Medulla oblongata (tissue), 1 donor: ENCODE results near the gene DNAH10.
"Not testable (repeated sequence)": the region's sequence is repeated elsewhere in the genome, so short reads cannot be mapped to it uniquely, and the experiment has no call there.

ENCODE experiments used
- DNase-seq: peaks from one replicate; pipeline ENCODE4 v3.0.0-alpha.2; 2015; ENCODE audit errors: extremely low spot score

The DNAH10 gene

GRCh38 chr12:123789422-123789821 is 27.3 kb downstream of the DNAH10 start:
- DNase-seq: not testable (repeated sequence)

GRCh38 chr12:123790905-123791467 is 28.9 kb downstream of the DNAH10 start:
- no peak for DNase-seq

DNA sequence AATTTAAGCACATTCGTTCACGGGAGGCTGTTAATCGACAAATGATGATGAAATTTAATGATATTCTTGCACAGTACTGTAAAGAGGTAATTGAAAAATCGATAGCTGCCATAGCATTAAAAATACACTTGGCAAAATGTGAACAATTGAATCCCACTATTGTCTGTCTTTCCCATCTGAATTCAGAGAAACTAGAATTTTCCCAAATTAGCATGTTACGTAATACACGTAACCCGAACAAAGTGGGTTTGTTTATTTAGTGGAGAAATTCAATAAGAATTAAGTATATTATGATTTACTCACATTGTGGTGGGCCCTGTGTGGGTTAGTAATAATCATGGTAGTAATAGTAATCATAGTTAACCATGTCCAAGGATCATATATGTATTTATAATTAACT is 31.9 kb downstream of the DNAH10 start:
- no peak for DNase-seq

- no peak for DNase-seq
Observed at GRCh38 chr12:123798518-123798917, 36.4 kb downstream of the DNAH10 start.

GRCh38 chr12:123799227-123799626 is 37.1 kb downstream of the DNAH10 start:
- no peak for DNase-seq

- DNase-seq: no peak
Observed at GRCh38 chr12:123801573-123802178, 39.6 kb downstream of the DNAH10 start.

DNA sequence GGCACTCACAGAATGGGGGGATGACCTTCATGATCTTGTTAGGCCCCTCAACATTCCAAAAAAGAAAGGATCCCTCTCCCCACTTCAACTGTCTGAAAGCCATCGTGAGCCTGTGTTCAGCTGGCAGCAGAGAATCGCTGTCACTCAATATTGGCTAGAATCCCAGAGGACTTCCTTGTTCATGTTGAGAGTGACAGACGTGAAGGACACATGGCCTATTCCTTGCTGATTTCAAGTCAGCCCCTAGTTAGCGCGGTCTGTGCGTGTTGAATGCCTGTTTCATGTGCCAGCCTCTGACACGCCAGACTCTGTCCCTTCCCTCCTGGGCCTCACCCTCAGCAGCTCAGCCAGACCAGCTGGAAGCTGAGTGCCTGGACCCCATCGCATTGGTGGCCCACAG is 43.1 kb downstream of the DNAH10 start:
- peak; percentile 16 for DNase-seq

DNA sequence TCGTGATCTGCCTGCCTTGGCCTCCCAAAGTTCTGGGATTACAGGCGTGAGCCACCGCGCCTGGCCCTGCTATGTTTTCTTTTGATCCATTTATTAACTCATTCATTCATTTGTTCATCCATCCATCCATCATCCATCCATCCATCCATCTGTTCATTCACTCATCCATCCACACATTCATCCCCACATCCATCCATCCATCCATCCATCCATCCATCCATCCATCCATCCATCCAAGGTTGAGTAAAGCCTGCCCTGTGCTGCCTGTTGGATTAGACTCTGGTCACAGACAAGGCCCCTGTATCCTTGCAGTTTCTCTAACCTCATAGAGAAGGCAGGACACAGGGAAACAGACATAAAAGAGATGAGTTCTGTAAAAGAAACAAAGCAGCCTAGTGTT is 44.9 kb downstream of the DNAH10 start:
- DNase-seq: peak; percentile 23

DNA sequence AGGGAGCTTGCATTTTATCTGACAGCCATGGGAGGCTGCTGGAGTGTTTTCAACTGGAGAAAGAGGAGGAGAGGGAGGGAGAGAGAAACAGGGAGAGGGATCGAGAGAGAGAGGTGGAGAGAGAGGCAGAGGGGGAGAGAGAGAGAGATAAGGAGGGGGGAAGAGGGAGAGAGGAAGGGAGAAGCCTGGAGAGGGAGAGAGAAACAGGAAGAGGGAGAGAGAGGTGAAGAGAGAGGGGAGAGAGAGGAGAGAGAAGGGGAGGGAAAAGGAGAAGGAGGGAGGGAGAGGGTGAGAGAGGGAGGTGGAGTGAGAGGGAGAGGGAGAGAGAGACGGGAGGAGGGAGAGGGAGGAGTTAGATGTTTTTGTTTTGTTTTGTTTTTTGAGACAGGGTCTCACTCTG is 45.6 kb downstream of the DNAH10 start:
- DNase-seq: peak; percentile 37

GRCh38 chr12:123808167-123808566 is 46.1 kb downstream of the DNAH10 start:
- peak; percentile 45 for DNase-seq

GRCh38 chr12:123813349-123813748 is 51.2 kb downstream of the DNAH10 start:
- DNase-seq: no peak

GRCh38 chr12:123815968-123816367 is 53.9 kb downstream of the DNAH10 start:
- peak; percentile 89 for DNase-seq

- DNase-seq: no peak
Observed at GRCh38 chr12:123816896-123817537, 54.9 kb downstream of the DNAH10 start.

- DNase-seq: no peak
Observed at GRCh38 chr12:123822804-123823203, 60.7 kb downstream of the DNAH10 start.

GRCh38 chr12:123828120-123828519 is 66.0 kb downstream of the DNAH10 start:
- DNase-seq: no peak

DNA sequence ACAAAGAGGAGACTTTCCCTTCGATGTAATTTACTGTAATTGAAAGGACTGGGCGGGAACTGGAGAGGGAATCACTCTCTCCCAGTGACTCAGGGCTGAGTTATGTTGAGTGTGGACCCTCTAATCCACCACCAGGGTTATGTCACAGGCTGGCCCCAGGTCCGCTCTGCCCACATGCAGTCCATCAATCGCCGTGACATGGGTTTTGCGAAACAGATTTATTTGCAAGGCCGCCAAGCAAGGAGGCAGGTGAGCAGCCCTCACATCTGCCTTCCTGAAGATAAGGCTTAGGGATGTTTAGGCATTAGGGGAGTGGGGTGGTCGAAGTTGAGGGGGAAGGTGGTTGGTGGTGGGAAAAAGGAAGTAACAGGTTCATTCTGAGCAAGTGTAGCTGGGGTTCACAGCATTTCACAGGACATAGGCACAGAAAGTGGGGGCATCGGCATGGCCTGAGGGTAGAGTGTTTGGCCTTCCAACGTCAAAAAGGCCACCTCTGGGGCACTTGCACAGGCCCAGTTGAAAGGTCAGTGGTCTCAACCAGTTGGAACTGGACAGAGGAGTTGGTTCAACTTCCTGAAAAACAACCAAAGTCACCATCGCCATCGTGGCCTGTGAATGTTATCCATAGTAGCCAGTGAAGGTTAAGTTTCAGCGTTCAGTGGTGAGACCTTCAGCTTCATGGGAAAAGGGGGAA is 66.9 kb downstream of the DNAH10 start:
- no peak for DNase-seq

DNA sequence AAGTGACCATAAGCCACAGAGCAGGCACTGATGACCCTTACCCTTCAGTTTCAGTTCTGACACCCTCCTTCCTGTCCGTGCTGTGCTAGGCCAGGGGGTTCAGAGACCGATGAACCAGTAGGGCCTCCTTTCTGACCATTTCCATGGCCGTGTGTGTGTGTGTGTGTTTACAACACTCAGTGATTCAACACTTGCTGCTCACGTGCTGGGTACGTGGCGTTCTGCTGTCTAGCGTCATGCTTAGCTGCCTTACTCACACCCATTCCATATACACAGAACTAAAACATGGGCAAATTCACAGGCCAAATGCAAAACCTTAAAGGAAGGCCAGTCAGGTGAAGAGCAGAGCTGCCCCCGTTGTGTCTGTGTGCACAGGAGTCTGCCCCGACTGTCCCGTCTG is 67.5 kb downstream of the DNAH10 start:
- no peak for DNase-seq

- no peak for DNase-seq
Observed at GRCh38 chr12:123830675-123831074, 68.6 kb downstream of the DNAH10 start.

DNA sequence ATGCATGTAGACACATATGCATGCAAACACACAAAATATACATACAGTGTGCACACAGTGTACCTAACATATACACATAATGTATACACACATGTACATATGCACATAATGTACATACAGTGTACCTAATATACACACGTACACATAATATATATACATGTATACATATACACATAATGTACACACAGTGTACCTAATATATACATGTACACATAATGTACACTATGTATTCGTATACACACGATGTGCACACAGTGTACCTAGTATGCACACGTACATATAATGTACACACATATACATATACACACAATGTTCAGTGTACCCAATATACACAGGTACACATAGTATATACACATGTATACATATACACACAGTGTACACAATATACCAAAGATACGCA is 70.0 kb downstream of the DNAH10 start:
- no peak for DNase-seq

- DNase-seq: no peak
Observed at GRCh38 chr12:123833830-123834229, 71.7 kb downstream of the DNAH10 start.

DNA sequence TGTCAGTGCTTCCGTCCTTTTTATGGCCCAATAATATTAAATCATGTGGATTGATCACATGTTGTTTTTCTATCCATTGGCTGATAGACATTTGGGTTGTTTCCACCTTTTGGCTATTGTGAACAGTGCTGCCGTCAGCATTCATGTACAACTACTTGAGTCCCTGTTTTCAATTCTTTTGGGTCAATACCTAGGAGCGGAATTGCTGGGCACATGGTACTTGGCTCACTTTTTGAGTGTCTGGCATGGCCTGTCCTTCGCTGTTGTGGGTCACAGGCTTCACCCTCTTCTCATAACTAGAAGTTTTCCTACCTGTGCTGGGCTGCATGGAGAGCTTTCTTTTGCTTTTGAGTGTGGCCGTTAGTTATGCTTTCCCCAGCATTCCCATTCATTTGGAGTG is 72.7 kb downstream of the DNAH10 start:
- DNase-seq: no peak

DNA sequence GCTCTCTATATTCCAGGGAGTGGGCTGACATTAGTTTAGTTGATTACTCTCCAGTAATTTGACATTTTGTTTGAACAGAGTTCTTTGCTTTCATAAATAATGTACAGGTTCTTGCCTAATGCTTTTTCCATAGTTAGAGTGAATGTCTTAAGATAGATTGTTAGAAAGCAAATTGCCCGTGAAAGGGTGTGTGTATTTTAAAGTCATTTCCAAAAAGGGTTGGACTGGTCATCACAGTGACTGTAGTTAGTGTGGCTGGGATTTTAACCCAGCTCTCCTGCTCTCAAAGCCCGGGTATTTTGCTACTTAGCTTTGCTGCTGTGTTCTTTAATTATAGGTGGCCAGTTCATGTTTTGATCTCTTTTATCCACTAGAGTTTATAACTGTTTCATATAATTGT is 74.2 kb downstream of the DNAH10 start:
- DNase-seq: no peak

- peak; percentile 16 for DNase-seq
Observed at GRCh38 chr12:123839826-123840225, 77.7 kb downstream of the DNAH10 start.
